VCaP (cell line): Measurements from ENCODE around the gene IRAK3.

Experiments
- H3K27ac ChIP-seq: fragments of 450-650 bp; 2 replicates; pipeline ENCODE4 v1.5.1; 2017
- CTCF ChIP-seq: fragments of 450-650 bp; conservative IDR thresholded peaks from 2 replicates; pipeline ENCODE4 v1.5.1; 2017; ENCODE audit warnings: mild to moderate bottlenecking, moderate library complexity

IRAK3 gene

GRCh38 chr12:66162701-66163100 is 26.3 kb upstream of the IRAK3 start:
- H3K27ac ChIP-seq = no peak overlapping the region
- TF ChIP-seq CTCF = no peak

- no peak overlapping the region for H3K27ac ChIP-seq
- no peak for TF ChIP-seq CTCF
Measured at GRCh38 chr12:66163289-66163688, 25.7 kb upstream of the IRAK3 start.

GRCh38 chr12:66164349-66164821 is 24.6 kb upstream of the IRAK3 start:
- no peak for TF ChIP-seq CTCF
- no peak overlapping the region for H3K27ac ChIP-seq

- TF ChIP-seq CTCF = no peak
- no peak overlapping the region for H3K27ac ChIP-seq
Measured at GRCh38 chr12:66165141-66165540, 23.9 kb upstream of the IRAK3 start.

GRCh38 chr12:66166561-66166960 is 22.5 kb upstream of the IRAK3 start:
- no peak for TF ChIP-seq CTCF

GRCh38 chr12:66168410-66168809 is 20.6 kb upstream of the IRAK3 start:
- peak overlapping the region; percentile 96 for H3K27ac ChIP-seq
- TF ChIP-seq CTCF = no peak

More at GRCh38 chr12:66166561-66166960, 22.5 kb upstream of the IRAK3 start:
- no peak overlapping the region for H3K27ac ChIP-seq

- peak; percentile 74 for TF ChIP-seq CTCF
- H3K27ac ChIP-seq = peak within 1 kb of the TSS; percentile 96
Measured at GRCh38 chr12:66169221-66170170, 19.5 kb upstream of the IRAK3 start, which contains the start of gene TMBIM4. TSS of gene TMBIM4 (minus strand) at chr12:66169996. CDS start at chr12:66169951, 45 bp downstream.
